ACC112 (cell line): ENCODE results near the gene GTPBP3.

ENCODE experiments used
- H2AFZ ChIP-seq: fragments of 200-600 bp; sonication (generic); one replicate; pipeline ENCODE4 v1.6.0; 2017; ENCODE audit warnings: antibody characterized with exemption, low read length; ENCODE audit not compliant: unreplicated experiment
- H3K27ac ChIP-seq: fragments of 200-600 bp; sonication (generic); 2 replicates; pipeline ENCODE4 v1.5.1; 2014; ENCODE audit warnings: low read depth, mild to moderate bottlenecking, antibody characterized with exemption, low read length, moderate library complexity
- H3K27me3 ChIP-seq: fragments of 200-600 bp; sonication (generic); 2 replicates; pipeline ENCODE4 v1.6.1; 2014; ENCODE audit warnings: mild to moderate bottlenecking, antibody characterized with exemption, low read length, moderate library complexity, mixed read lengths; ENCODE audit not compliant: insufficient read depth
- H3K36me3 ChIP-seq: fragments of 200-600 bp; sonication (generic); 2 replicates; pipeline ENCODE4 v1.6.1; 2016; ENCODE audit warnings: mild to moderate bottlenecking, antibody characterized with exemption, low read length, moderate library complexity, mixed read lengths; ENCODE audit not compliant: insufficient read depth
- H3K4me1 ChIP-seq: fragments of 200-600 bp; sonication (generic); one replicate; pipeline ENCODE4 v1.6.1; 2016; ENCODE audit warnings: low read length, mixed read lengths; ENCODE audit not compliant: insufficient read depth, unreplicated experiment, control insufficient read depth
- H3K4me3 ChIP-seq: fragments of 200-600 bp; sonication (generic); 2 replicates; pipeline ENCODE4 v1.5.1; 2014; ENCODE audit warnings: mild to moderate bottlenecking, low read depth, low read length
- H3K79me2 ChIP-seq: fragments of 200-600 bp; sonication (generic); one replicate; pipeline ENCODE4 v1.6.0; 2016; ENCODE audit warnings: low read length; ENCODE audit not compliant: control insufficient read depth, unreplicated experiment, insufficient read depth

GTPBP3 gene

DNA sequence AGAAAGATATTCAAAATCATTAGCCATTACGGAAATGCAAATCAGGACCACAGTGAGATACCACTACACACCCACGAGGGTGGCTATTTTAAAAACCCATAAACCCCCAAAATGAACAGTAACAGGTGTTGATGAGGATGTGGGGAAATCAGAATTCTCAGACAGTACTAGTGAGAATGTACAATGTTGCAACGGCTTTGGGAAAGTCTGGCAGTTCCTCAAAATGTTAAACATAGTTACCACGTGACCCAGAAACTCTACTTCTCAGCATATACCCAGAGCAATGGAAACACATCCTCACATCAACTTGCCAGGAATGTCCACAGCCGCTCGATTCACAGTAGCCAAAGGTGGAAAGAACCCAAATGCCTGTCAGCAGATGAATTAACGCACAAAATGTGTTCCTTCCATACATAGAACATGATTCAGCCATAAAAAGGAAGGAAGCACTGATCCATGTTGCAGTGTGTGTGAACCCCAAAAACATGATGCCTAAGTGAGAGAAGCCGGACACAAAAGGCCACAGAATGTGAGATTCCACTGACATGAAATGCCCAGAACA lies 32.8 kb downstream of the GTPBP3 start:
- Histone ChIP-seq H3K27me3 (no peaks in the 10 kb centered on the region), H3K4me3 (no peak overlapping the region), H3K4me1 (no peaks in the 10 kb centered on the region), H3K79me2 (no peaks in the 10 kb centered on the region), H3K36me3 (no peaks in the 10 kb centered on the region), H2AFZ (no peak overlapping the region), H3K27ac (no peak overlapping the region)

DNA sequence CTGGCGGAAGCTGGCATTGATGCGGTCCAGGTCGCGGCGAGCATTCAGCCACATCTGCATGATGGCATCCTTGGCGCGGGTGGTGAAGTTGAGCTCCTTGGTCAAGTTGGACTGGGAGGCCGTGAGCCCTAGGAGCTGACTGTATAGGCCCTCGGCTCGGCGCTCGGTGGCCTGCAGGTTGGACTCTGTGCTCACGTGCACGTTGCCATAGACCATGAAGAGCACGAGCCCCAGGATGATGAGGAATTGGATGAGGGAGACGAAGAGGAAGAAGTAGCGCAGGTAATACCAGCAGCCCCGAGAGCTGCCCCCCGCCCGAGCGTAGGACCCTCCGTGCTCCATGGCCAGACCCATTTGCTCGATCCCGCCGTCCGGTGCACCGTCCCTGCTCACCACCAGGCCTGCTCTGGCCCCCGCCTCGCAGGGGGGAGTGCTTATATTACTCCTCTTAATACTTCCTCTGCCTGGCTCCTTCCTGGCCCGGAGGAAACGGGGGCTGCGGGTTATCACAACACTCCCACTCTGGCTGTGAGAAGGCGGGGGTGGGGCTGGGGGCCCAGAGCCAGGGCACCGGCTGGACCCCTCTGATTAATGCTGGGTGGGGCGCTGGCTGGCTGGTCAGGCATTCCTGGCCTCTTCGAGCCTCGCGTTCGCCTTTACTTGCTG lies 39.7 kb downstream of the GTPBP3 start, which contains the start of gene PLVAP:
Gene PLVAP, minus strand, starts transcription at position 408 of the 666 bp plus-strand sequence. Its CDS starts 54 bp downstream, at position 354.
- Histone ChIP-seq H3K4me1 (no peaks in the 10 kb centered on the region), H3K79me2 (no peaks in the 10 kb centered on the region), H3K27ac (no peak within 1 kb of the TSS), H3K36me3 (no peaks in the 10 kb centered on the region), H2AFZ (no peak within 1 kb of the TSS), H3K4me3 (no peak within 1 kb of the TSS), H3K27me3 (no peaks in the 10 kb centered on the region)

- H3K27me3 ChIP-seq, result no peaks in the 10 kb centered on the region
- no peaks in the 10 kb centered on the region for H3K79me2 ChIP-seq
- no peaks in the 10 kb centered on the region for H3K36me3 ChIP-seq
- H3K27ac ChIP-seq, result no peak overlapping the region
- H3K4me1 ChIP-seq, result no peaks in the 10 kb centered on the region
- no peak overlapping the region for H3K4me3 ChIP-seq
- no peak overlapping the region for H2AFZ ChIP-seq
Measured at GRCh38 chr19:17378271-17378670, 40.9 kb downstream of the GTPBP3 start.

DNA sequence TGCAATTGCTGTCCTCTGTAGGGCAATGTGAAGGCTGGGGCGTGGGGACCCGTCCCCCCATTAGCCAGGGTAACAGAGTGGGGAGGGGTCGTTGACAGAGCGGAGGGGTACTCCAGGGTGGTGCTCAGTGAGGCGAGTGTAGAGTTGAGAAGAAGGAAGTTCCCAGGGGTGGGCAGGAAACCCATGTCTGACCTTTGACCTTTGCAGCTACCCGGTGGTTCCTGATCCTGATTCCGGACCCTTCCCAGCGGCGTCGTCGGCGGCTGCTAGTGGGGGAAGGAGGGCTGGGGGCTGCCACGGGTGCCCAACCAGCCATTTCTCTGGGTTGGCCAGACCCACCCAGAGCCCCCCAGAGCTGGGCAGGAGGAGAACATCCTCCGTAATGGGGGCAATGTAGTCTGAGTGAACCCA lies 41.9 kb downstream of the GTPBP3 start:
- H3K4me1 ChIP-seq, result no peaks in the 10 kb centered on the region
- H3K79me2 ChIP-seq, result no peaks in the 10 kb centered on the region
- no peak overlapping the region for H3K4me3 ChIP-seq
- H3K36me3 ChIP-seq, result no peaks in the 10 kb centered on the region
- H3K27me3 ChIP-seq, result no peaks in the 10 kb centered on the region
- no peak overlapping the region for H2AFZ ChIP-seq
- H3K27ac ChIP-seq, result no peak overlapping the region

GRCh38 chr19:17380426-17381138 lies 43.2 kb downstream of the GTPBP3 start:
- Histone ChIP-seq H3K27me3 (no peaks in the 10 kb centered on the region), H3K79me2 (no peaks in the 10 kb centered on the region), H3K27ac (no peak overlapping the region), H3K36me3 (no peaks in the 10 kb centered on the region), H2AFZ (no peak overlapping the region), H3K4me3 (no peak overlapping the region), H3K4me1 (no peaks in the 10 kb centered on the region)

GRCh38 chr19:17385878-17386611 lies 48.7 kb downstream of the GTPBP3 start:
- Histone ChIP-seq H3K27ac (no peak overlapping the region), H3K4me3 (no peak overlapping the region), H2AFZ (no peak overlapping the region), H3K36me3 (no peaks in the 10 kb centered on the region), H3K4me1 (no peaks in the 10 kb centered on the region), H3K79me2 (no peaks in the 10 kb centered on the region), H3K27me3 (no peaks in the 10 kb centered on the region)

GRCh38 chr19:17389288-17389687 lies 51.9 kb downstream of the GTPBP3 start:
- H3K4me3 ChIP-seq, result no peak overlapping the region
- no peaks in the 10 kb centered on the region for H3K36me3 ChIP-seq

GRCh38 chr19:17389957-17390664 lies 52.8 kb downstream of the GTPBP3 start:
- Histone ChIP-seq H3K27ac (no peak overlapping the region), H2AFZ (no peak overlapping the region), H3K4me3 (peak overlapping the region; percentile 76)

More at GRCh38 chr19:17389288-17389687, 51.9 kb downstream of the GTPBP3 start:
- H2AFZ ChIP-seq, result no peak overlapping the region
- H3K27ac ChIP-seq, result no peak overlapping the region
- no peaks in the 10 kb centered on the region for H3K79me2 ChIP-seq
- no peaks in the 10 kb centered on the region for H3K27me3 ChIP-seq
- no peaks in the 10 kb centered on the region for H3K4me1 ChIP-seq

GRCh38 chr19:17390665-17391370 lies 53.5 kb downstream of the GTPBP3 start:
- peak overlapping the region; percentile 76 for H3K4me3 ChIP-seq
- no peaks in the 10 kb centered on the region for H3K36me3 ChIP-seq
- H3K79me2 ChIP-seq, result no peaks in the 10 kb centered on the region
- no peak overlapping the region for H2AFZ ChIP-seq
- H3K4me1 ChIP-seq, result no peaks in the 10 kb centered on the region
- H3K27ac ChIP-seq, result no peak overlapping the region
- no peaks in the 10 kb centered on the region for H3K27me3 ChIP-seq

More at GRCh38 chr19:17389957-17390664, 52.8 kb downstream of the GTPBP3 start:
- H3K4me1 ChIP-seq, result no peaks in the 10 kb centered on the region
- no peaks in the 10 kb centered on the region for H3K36me3 ChIP-seq
- no peaks in the 10 kb centered on the region for H3K27me3 ChIP-seq
- H3K79me2 ChIP-seq, result no peaks in the 10 kb centered on the region
